ENCODE results near the gene KLRF2. TPM values are rescaled to one million over a fixed set of nuclear protein-coding genes. Genes with fewer than 3 reads are reported as not detected.

Gene KLRF2
- total RNA-seq, 4 donors from 2014 or later, result not detected

GRCh38 chr12:9911708-9912107 is 30.4 kb downstream of the KLRF2 start:
- H3K4me3 ChIP-seq, result no peak overlapping the region
- intact Hi-C loops (cut with DNase I), result no loop called here
- H3K4me1 ChIP-seq, result no peaks in the 10 kb centered on the region
- DNase-seq (ENCODE audit: extremely low spot score), result no peak
- TF ChIP-seq EP300 (IDR thresholded peaks at IDR 0.05) (no peak), POLR2AphosphoS5 (IDR thresholded peaks at IDR 0.05) (no peak), CTCF (IDR thresholded peaks at IDR 0.05) (no peak), POLR2A (IDR thresholded peaks at IDR 0.05; ENCODE audit: low read depth) (no peak)
- no peak overlapping the region for H3K27ac ChIP-seq (replicated peaks in 1 of 4)
- no peaks in the 10 kb centered on the region for H3K36me3 ChIP-seq
- H3K27me3 ChIP-seq, result no peaks in the 10 kb centered on the region
- peaks cover 0 to 27% (median 24%) of the 10 kb centered on the region in 4 donors for H3K9me3 ChIP-seq

GRCh38 chr12:9919443-9919842 is 38.2 kb downstream of the KLRF2 start:
- WGBS, result 81% methylated on average over 3 of the region's 3 CpGs
- no peak overlapping the region for H3K27ac ChIP-seq (replicated peaks in 1 of 4)
- H3K9me3 ChIP-seq, result no peaks in the 10 kb centered on the region
- H3K4me1 ChIP-seq, result no peaks in the 10 kb centered on the region
- peaks cover 0 to 10% (median 0%) of the 10 kb centered on the region in 4 donors for H3K27me3 ChIP-seq
- no peak overlapping the region for H3K4me3 ChIP-seq
- no peak for TF ChIP-seq EP300 (IDR thresholded peaks at IDR 0.05)
- TF ChIP-seq CTCF (IDR thresholded peaks at IDR 0.05), result no peak
- no peak for TF ChIP-seq POLR2A (IDR thresholded peaks at IDR 0.05; ENCODE audit: low read depth)
- intact Hi-C loops (cut with DNase I), result no loop called here
- no peaks in the 10 kb centered on the region for H3K36me3 ChIP-seq
- no peak for DNase-seq (ENCODE audit: extremely low spot score)

- H3K4me3 ChIP-seq, result no peak overlapping the region
- H3K27ac ChIP-seq (replicated peaks in 1 of 4), result no peak overlapping the region
- no peaks in the 10 kb centered on the region for H3K9me3 ChIP-seq
- no peaks in the 10 kb centered on the region for H3K4me1 ChIP-seq
- intact Hi-C loops (cut with DNase I), result loop anchor here (10.0 kb wide), 1 partner anchor 106 kb away; no protein-coding TSS in a partner anchor
- no peaks in the 10 kb centered on the region for H3K36me3 ChIP-seq
- DNase-seq (ENCODE audit: extremely low spot score), result no peak
- TF ChIP-seq POLR2AphosphoS5 (IDR thresholded peaks at IDR 0.05), result no peak
- no peak for TF ChIP-seq CTCF (IDR thresholded peaks at IDR 0.05)
- TF ChIP-seq POLR2A (IDR thresholded peaks at IDR 0.05; ENCODE audit: low read depth), result no peak
- TF ChIP-seq EP300 (IDR thresholded peaks at IDR 0.05), result no peak
- WGBS, result 90% methylated on average over 10 of the region's 10 CpGs
- peaks cover 0 to 10% (median 0%) of the 10 kb centered on the region in 4 donors for H3K27me3 ChIP-seq
Measured at GRCh38 chr12:9920451-9920850, 39.2 kb downstream of the KLRF2 start.

GRCh38 chr12:9922429-9922828 is 41.1 kb downstream of the KLRF2 start:
- Histone ChIP-seq H3K9me3 (no peaks in the 10 kb centered on the region), H3K36me3 (no peaks in the 10 kb centered on the region), H3K27ac (replicated peaks in 1 of 4) (no peak overlapping the region), H3K4me1 (no peaks in the 10 kb centered on the region), H3K27me3 (peaks cover 0 to 10% (median 0%) of the 10 kb centered on the region in 4 donors), H3K4me3 (no peak overlapping the region)
- WGBS, result 90% methylated on average over 1 of the region's 1 CpG
- intact Hi-C loops (cut with DNase I), result loop anchor here (10.0 kb wide), 1 partner anchor 108 kb away; no protein-coding TSS in a partner anchor
- TF ChIP-seq POLR2AphosphoS5 (IDR thresholded peaks at IDR 0.05) (no peak), EP300 (IDR thresholded peaks at IDR 0.05) (no peak), CTCF (IDR thresholded peaks at IDR 0.05) (no peak), POLR2A (IDR thresholded peaks at IDR 0.05; ENCODE audit: low read depth) (no peak)
- no peak for DNase-seq (ENCODE audit: extremely low spot score)

Data from esophagus muscularis mucosa (tissue), 4 donors.